GM23248 (cell line): ENCODE data around the gene RTN4RL2. TPM values are rescaled to one million over a fixed set of nuclear protein-coding genes. Genes with fewer than 3 reads are reported as not detected.

Source experiments
- DNase-seq: peaks from one replicate; pipeline ENCODE4 v3.0.0-alpha.2; 2015
- H2AFZ ChIP-seq: fragments of 200-600 bp; sonication (generic); 2 replicates; pipeline ENCODE4 v1.6.1; 2016; ENCODE audit warnings: antibody characterized with exemption
- H3F3A ChIP-seq: fragments of 200-600 bp; sonication (generic); 2 replicates; pipeline ENCODE4 v1.6.1; 2016; ENCODE audit warnings: mild to moderate bottlenecking, antibody characterized with exemption, mixed run types; ENCODE audit not compliant: insufficient read depth
- H3K27ac ChIP-seq: fragments of 200-600 bp; sonication (generic); 2 replicates; pipeline ENCODE4 v1.5.1; 2016; ENCODE audit warnings: mild to moderate bottlenecking
- H3K27me3 ChIP-seq: fragments of 200-600 bp; sonication (generic); replicated peaks from 2 replicates; pipeline ENCODE4 v1.6.1; 2016; ENCODE audit warnings: mild to moderate bottlenecking; ENCODE audit not compliant: insufficient read depth
- H3K36me3 ChIP-seq: fragments of 200-600 bp; sonication (generic); 2 replicates; pipeline ENCODE4 v1.6.1; 2016; ENCODE audit warnings: low read depth, mild to moderate bottlenecking
- H3K4me1 ChIP-seq: fragments of 200-600 bp; sonication (generic); 2 replicates; pipeline ENCODE4 v1.6.1; 2016; ENCODE audit warnings: mild to moderate bottlenecking; ENCODE audit not compliant: insufficient read depth
- H3K4me2 ChIP-seq: fragments of 200-600 bp; sonication (generic); one replicate; pipeline ENCODE4 v1.6.1; 2016; ENCODE audit warnings: mild to moderate bottlenecking; ENCODE audit not compliant: unreplicated experiment
- H3K4me3 ChIP-seq: fragments of 200-600 bp; sonication (generic); 2 replicates; pipeline ENCODE4 v1.5.1; 2016; ENCODE audit warnings: mild to moderate bottlenecking
- H3K79me2 ChIP-seq: fragments of 200-600 bp; sonication (generic); 2 replicates; pipeline ENCODE4 v1.6.1; 2016; ENCODE audit warnings: mild to moderate bottlenecking; ENCODE audit not compliant: insufficient read depth
- H3K9ac ChIP-seq: fragments of 200-600 bp; sonication (generic); 2 replicates; pipeline ENCODE4 v1.6.1; 2016; ENCODE audit warnings: mild to moderate bottlenecking
- H3K9me2 ChIP-seq: fragments of 200-600 bp; sonication (generic); 2 replicates; pipeline ENCODE4 v1.6.1; 2016; ENCODE audit warnings: mixed run types, mild to moderate bottlenecking, moderate library complexity; ENCODE audit not compliant: insufficient read depth
- H3K9me3 ChIP-seq: fragments of 200-600 bp; sonication (generic); one replicate; pipeline ENCODE4 v1.6.1; 2017; ENCODE audit warnings: low read depth
- H4K20me1 ChIP-seq: fragments of 200-600 bp; sonication (generic); 2 replicates; pipeline ENCODE4 v1.6.0; 2016; ENCODE audit not compliant: insufficient read depth
- EZH2 ChIP-seq: fragments of 200-600 bp; sonication (generic); IDR thresholded peaks from 2 replicates; pipeline ENCODE4 v1.6.1; 2018; ENCODE audit warnings: antibody characterized with exemption, mild to moderate bottlenecking; ENCODE audit not compliant: insufficient read depth, poor library complexity, severe bottlenecking
- EZH2phosphoT487 ChIP-seq: fragments of 200-600 bp; sonication (generic); IDR thresholded peaks from 2 replicates; pipeline ENCODE4 v1.6.1; 2018; ENCODE audit warnings: antibody characterized with exemption, moderate library complexity, mild to moderate bottlenecking, low read depth; ENCODE audit not compliant: insufficient read depth
- WGBS, 2 experiments: methylation state at CpG; one replicate each; pipeline ENCODE4 v1.1.6; 2015 to 2017; ENCODE audit warnings: low lambda C conversion rate in 2 of 2, low coverage in 1 of 2; ENCODE audit errors: missing lambda C conversion rate in 2 of 2; 5-methylcytosine and 5-hydroxymethylcytosine counted together
- in situ Hi-C: fragments of 300-500 bp; cut with MboI; formaldehyde crosslinking; loops from 2 replicates; pipeline ENCODE4 v1.15.0; 2020
- polyA plus RNA-seq: library from polyadenylated mRNA; unstranded; fragments of >200 nt; fragmentation: Nextera tagmentation; extraction: Ambion mirVana; gene quantifications from 2 replicates; pipeline ENCODE4 v1.2.1, GENCODE V29; 2016
- total RNA-seq: library from RNA; depleted of rRNA; stranded (reverse); fragments of >200 nt; shearing (Covaris generic); gene quantifications from 2 replicates; pipeline ENCODE4 v1.2.3, GENCODE V29; 2014

The RTN4RL2 gene
- total and polyA plus RNA-seq, 2 experiments from 2014 or later: 0.32 to 1.1 TPM

GRCh38 chr11:57475191-57475590 lies 14.9 kb downstream of the RTN4RL2 start:
- no peaks in the 10 kb centered on the region for H4K20me1 ChIP-seq
- no peak for DNase-seq
- no peak for TF ChIP-seq EZH2phosphoT487
- no peak for TF ChIP-seq EZH2
- H3K27ac ChIP-seq: no peak overlapping the region
- H3F3A ChIP-seq: no peaks in the 10 kb centered on the region
- in situ Hi-C loops: no loop called here
- WGBS, 2 experiments: 14 to 25% methylated on average over 1 of the region's 1 CpG
- H3K4me2 ChIP-seq: no peak overlapping the region
- no peaks in the 10 kb centered on the region for H3K9me3 ChIP-seq
- H3K4me3 ChIP-seq: no peak overlapping the region
- no peak overlapping the region for H3K9ac ChIP-seq
- no peaks in the 10 kb centered on the region for H3K9me2 ChIP-seq
- no peaks in the 10 kb centered on the region for H3K36me3 ChIP-seq
- H2AFZ ChIP-seq: no peak overlapping the region
- H3K79me2 ChIP-seq: no peaks in the 10 kb centered on the region
- no peaks in the 10 kb centered on the region for H3K27me3 ChIP-seq
- no peaks in the 10 kb centered on the region for H3K4me1 ChIP-seq

GRCh38 chr11:57475671-57476046 lies 15.3 kb downstream of the RTN4RL2 start:
- WGBS, 2 experiments: 77 to 82% methylated on average over 5 of the region's 5 CpGs
- Histone ChIP-seq H3K4me1 (no peaks in the 10 kb centered on the region), H3K9me2 (no peaks in the 10 kb centered on the region), H3F3A (no peaks in the 10 kb centered on the region), H3K79me2 (no peaks in the 10 kb centered on the region), H3K4me3 (no peak overlapping the region), H3K36me3 (no peaks in the 10 kb centered on the region), H2AFZ (no peak overlapping the region), H4K20me1 (no peaks in the 10 kb centered on the region), H3K9me3 (no peaks in the 10 kb centered on the region), H3K27me3 (no peaks in the 10 kb centered on the region), H3K9ac (no peak overlapping the region), H3K27ac (no peak overlapping the region), H3K4me2 (no peak overlapping the region)
- in situ Hi-C loops: no loop called here
- TF ChIP-seq EZH2phosphoT487 (no peak), EZH2 (no peak)
- DNase-seq: no peak

- H3K27ac ChIP-seq: no peak overlapping the region
- no peak overlapping the region for H2AFZ ChIP-seq
- in situ Hi-C loops: no loop called here
- no peak overlapping the region for H3K4me3 ChIP-seq
- no peak for DNase-seq
- H3K27me3 ChIP-seq: no peaks in the 10 kb centered on the region
- TF ChIP-seq EZH2 (no peak), EZH2phosphoT487 (no peak)
- no peak overlapping the region for H3K9ac ChIP-seq
- no peaks in the 10 kb centered on the region for H3F3A ChIP-seq
- H3K79me2 ChIP-seq: no peaks in the 10 kb centered on the region
- no peaks in the 10 kb centered on the region for H3K36me3 ChIP-seq
- H3K4me2 ChIP-seq: no peak overlapping the region
- no peaks in the 10 kb centered on the region for H3K4me1 ChIP-seq
- no peaks in the 10 kb centered on the region for H4K20me1 ChIP-seq
- H3K9me3 ChIP-seq: no peaks in the 10 kb centered on the region
- no peaks in the 10 kb centered on the region for H3K9me2 ChIP-seq
- 73 to 80% methylated on average over 18 to 79 of the region's 80 CpGs for WGBS, 2 experiments
Measured at GRCh38 chr11:57476047-57476756, 15.9 kb downstream of the RTN4RL2 start.

GRCh38 chr11:57476757-57477506 lies 16.6 kb downstream of the RTN4RL2 start:
- no peak overlapping the region for H3K4me2 ChIP-seq

More at GRCh38 chr11:57476757-57477506, 16.6 kb downstream of the RTN4RL2 start:
- no peak for TF ChIP-seq EZH2
- TF ChIP-seq EZH2phosphoT487: no peak
- Histone ChIP-seq H4K20me1 (no peaks in the 10 kb centered on the region), H3K9me3 (no peaks in the 10 kb centered on the region), H3K79me2 (no peaks in the 10 kb centered on the region), H3F3A (no peaks in the 10 kb centered on the region), H3K4me3 (no peak overlapping the region), H3K9me2 (no peaks in the 10 kb centered on the region), H3K27ac (no peak overlapping the region), H3K9ac (no peak overlapping the region), H2AFZ (no peak overlapping the region), H3K36me3 (no peaks in the 10 kb centered on the region), H3K4me1 (no peaks in the 10 kb centered on the region), H3K27me3 (no peaks in the 10 kb centered on the region)
- in situ Hi-C loops: no loop called here
- 59 to 69% methylated on average over 16 to 27 of the region's 27 CpGs for WGBS, 2 experiments
- DNase-seq: peak; percentile 26
